ENCODE results near the gene YIF1A. TPM values are rescaled to one million over a fixed set of nuclear protein-coding genes. Genes with fewer than 3 reads are reported as not detected.

Gene YIF1A
- polyA plus RNA-seq, 1 experiment: 228 TPM

- peaks cover 10% of the 10 kb centered on the region for H3K36me3 ChIP-seq (ENCODE audit: control insufficient read depth, insufficient read depth, low read length)
- ChIA-PET POLR2A (interaction anchor here (0.7 kb wide), 1 partner anchor 26 kb away, joined by 5 read pairs; no protein-coding TSS in a partner anchor), CTCF (interaction anchor here (0.9 to 4.1 kb wide), 13 partner anchors 10 to 138 kb away, joined by 3 to 60 read pairs (median 4); partner anchors contain the start of gene RAB1B)
Observed at GRCh38 chr11:66283461-66284105, 5.4 kb downstream of the YIF1A start.

GRCh38 chr11:66282468-66283455, 6.2 kb downstream of the YIF1A start:
- no peak overlapping the region for H3K4me3 ChIP-seq (ENCODE audit: low read depth, low read length)
- H3K36me3 ChIP-seq (ENCODE audit: control insufficient read depth, insufficient read depth, low read length): peaks cover 10% of the 10 kb centered on the region
- no peaks in the 10 kb centered on the region for H3K27me3 ChIP-seq (ENCODE audit: control insufficient read depth, insufficient read depth, low read length)
- ChIA-PET CTCF (interaction anchor here (0.7 to 4.1 kb wide), 24 partner anchors 8 to 394 kb away, joined by 3 to 60 read pairs (median 4); partner anchors contain the start of genes B4GAT1, FIBP, RAB1B and RIN1), POLR2A (interaction anchor here (0.6 kb wide), 1 partner anchor 525 kb away, joined by 3 read pairs; no protein-coding TSS in a partner anchor)
- peak; percentile 59 for DNase-seq (ENCODE audit: low read depth)
- peak; percentile 97 for TF ChIP-seq CTCF (IDR thresholded peaks at IDR 0.05; ENCODE audit: insufficient read depth, low read depth, low read length)

More at GRCh38 chr11:66283461-66284105, 5.4 kb downstream of the YIF1A start:
- Histone ChIP-seq H3K4me3 (ENCODE audit: low read depth, low read length) (no peak overlapping the region), H3K27me3 (ENCODE audit: control insufficient read depth, insufficient read depth, low read length) (no peaks in the 10 kb centered on the region)
- TF ChIP-seq CTCF (IDR thresholded peaks at IDR 0.05; ENCODE audit: insufficient read depth, low read depth, low read length): no peak
- no peak for DNase-seq (ENCODE audit: low read depth)

- ChIA-PET POLR2A (no interaction called here), CTCF (interaction anchor here (0.8 to 4.1 kb wide), 22 partner anchors 9 to 398 kb away, joined by 3 to 60 read pairs (median 4); partner anchors contain the start of genes B4GAT1, FIBP, RAB1B and RIN1)
Observed at GRCh38 chr11:66281776-66282467, 7.0 kb downstream of the YIF1A start.

GRCh38 chr11:66281001-66281400, 7.9 kb downstream of the YIF1A start:
- ChIA-PET POLR2A (no interaction called here), CTCF (interaction anchor here (0.9 to 4.1 kb wide), 8 partner anchors 11 to 397 kb away, joined by 3 to 60 read pairs (median 4); partner anchors contain the start of genes RAB1B and RIN1)
- no peak for DNase-seq (ENCODE audit: low read depth)
- no peaks in the 10 kb centered on the region for H3K27me3 ChIP-seq (ENCODE audit: control insufficient read depth, insufficient read depth, low read length)
- no peak overlapping the region for H3K4me3 ChIP-seq (ENCODE audit: low read depth, low read length)
- H3K36me3 ChIP-seq (ENCODE audit: control insufficient read depth, insufficient read depth, low read length): peaks cover 12% of the 10 kb centered on the region
- no peak for TF ChIP-seq CTCF (IDR thresholded peaks at IDR 0.05; ENCODE audit: insufficient read depth, low read depth, low read length)

More at GRCh38 chr11:66281776-66282467, 7.0 kb downstream of the YIF1A start:
- no peak for TF ChIP-seq CTCF (IDR thresholded peaks at IDR 0.05; ENCODE audit: insufficient read depth, low read depth, low read length)
- no peak for DNase-seq (ENCODE audit: low read depth)
- Histone ChIP-seq H3K27me3 (ENCODE audit: control insufficient read depth, insufficient read depth, low read length) (no peaks in the 10 kb centered on the region), H3K4me3 (ENCODE audit: low read depth, low read length) (no peak overlapping the region), H3K36me3 (ENCODE audit: control insufficient read depth, insufficient read depth, low read length) (peaks cover 10% of the 10 kb centered on the region)
